ENCODE results near the gene KAZN.

- TF ChIP-seq, protein P1, sequence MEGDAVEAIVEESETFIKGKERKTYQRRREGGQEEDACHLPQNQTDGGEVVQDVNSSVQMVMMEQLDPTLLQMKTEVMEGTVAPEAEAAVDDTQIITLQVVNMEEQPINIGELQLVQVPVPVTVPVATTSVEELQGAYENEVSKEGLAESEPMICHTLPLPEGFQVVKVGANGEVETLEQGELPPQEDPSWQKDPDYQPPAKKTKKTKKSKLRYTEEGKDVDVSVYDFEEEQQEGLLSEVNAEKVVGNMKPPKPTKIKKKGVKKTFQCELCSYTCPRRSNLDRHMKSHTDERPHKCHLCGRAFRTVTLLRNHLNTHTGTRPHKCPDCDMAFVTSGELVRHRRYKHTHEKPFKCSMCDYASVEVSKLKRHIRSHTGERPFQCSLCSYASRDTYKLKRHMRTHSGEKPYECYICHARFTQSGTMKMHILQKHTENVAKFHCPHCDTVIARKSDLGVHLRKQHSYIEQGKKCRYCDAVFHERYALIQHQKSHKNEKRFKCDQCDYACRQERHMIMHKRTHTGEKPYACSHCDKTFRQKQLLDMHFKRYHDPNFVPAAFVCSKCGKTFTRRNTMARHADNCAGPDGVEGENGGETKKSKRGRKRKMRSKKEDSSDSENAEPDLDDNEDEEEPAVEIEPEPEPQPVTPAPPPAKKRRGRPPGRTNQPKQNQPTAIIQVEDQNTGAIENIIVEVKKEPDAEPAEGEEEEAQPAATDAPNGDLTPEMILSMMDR (IDR thresholded peaks at IDR 0.05): no peak
- TF ChIP-seq POLR2A (IDR thresholded peaks at IDR 0.05): no peak
Observed at GRCh38 chr1:14835725-14836124, 237.2 kb downstream of the KAZN start.

Data from testis (tissue), 2 donors.